Measurements from ENCODE around the gene MFAP2.

MFAP2 gene

DNA sequence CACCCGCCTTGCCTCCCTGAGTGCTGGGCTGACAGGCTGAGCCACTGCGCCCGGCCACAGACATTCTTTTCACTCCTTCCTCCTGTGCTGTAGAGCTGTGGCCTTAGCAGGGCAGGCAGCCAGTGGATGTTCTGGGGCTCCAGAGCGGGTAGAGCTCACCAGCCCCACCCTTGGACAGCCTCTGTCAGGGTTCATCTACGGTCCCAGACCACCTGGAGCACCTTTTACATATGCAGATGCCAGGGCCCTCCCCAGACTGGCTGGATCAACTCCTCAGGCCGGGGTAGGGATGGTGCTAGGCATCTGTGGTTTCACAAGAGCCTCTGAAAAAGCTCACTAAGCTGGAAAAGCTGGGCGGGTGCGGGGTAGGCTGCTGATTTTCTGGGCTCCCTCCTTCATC is 26.7 kb upstream of the MFAP2 start:
- no peaks in the 10 kb centered on the region for H3K9me3 ChIP-seq (ENCODE audit: control insufficient read depth, insufficient read depth, low read length)
- no peaks in the 10 kb centered on the region for H3K27me3 ChIP-seq (ENCODE audit: control insufficient read depth, insufficient read depth, low read length)
- H3K9ac ChIP-seq (ENCODE audit: low read depth, low read length): no peak overlapping the region
- no peak overlapping the region for H3K4me3 ChIP-seq (ENCODE audit: low read depth, low read length)
- H3K27ac ChIP-seq (ENCODE audit: low read depth, low read length): no peak overlapping the region
- peaks cover 30% of the 10 kb centered on the region for H3K36me3 ChIP-seq (ENCODE audit: control insufficient read depth, insufficient read depth, low read length)
- H3K4me1 ChIP-seq (ENCODE audit: control insufficient read depth, insufficient read depth, low read length): peaks cover 20% of the 10 kb centered on the region

DNA sequence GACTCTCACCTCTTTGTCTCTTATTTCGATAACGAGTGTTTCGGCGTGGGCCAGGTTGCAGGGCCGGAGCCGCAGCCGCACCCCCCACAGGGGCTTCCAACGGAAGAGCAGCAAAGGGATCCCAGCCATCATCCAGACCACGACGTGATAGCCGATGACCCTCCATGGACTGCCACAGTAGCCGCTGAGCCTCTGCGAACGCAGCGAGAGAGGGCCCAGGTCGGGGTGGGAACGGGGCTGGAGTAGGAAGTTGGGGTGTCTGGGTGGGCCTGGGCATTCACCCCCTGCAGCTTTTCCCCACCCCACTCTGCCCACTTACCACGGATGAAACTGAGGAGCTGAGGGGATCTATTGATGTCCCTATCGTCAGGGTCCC is 24.9 kb upstream of the MFAP2 start:
- Histone ChIP-seq H3K4me3 (ENCODE audit: low read depth, low read length) (no peak overlapping the region), H3K36me3 (ENCODE audit: control insufficient read depth, insufficient read depth, low read length) (peaks cover 39% of the 10 kb centered on the region), H3K9ac (ENCODE audit: low read depth, low read length) (no peak overlapping the region), H3K9me3 (ENCODE audit: control insufficient read depth, insufficient read depth, low read length) (no peaks in the 10 kb centered on the region), H3K27me3 (ENCODE audit: control insufficient read depth, insufficient read depth, low read length) (no peaks in the 10 kb centered on the region), H3K27ac (ENCODE audit: low read depth, low read length) (no peak overlapping the region), H3K4me1 (ENCODE audit: control insufficient read depth, insufficient read depth, low read length) (peaks cover 9% of the 10 kb centered on the region)

DNA sequence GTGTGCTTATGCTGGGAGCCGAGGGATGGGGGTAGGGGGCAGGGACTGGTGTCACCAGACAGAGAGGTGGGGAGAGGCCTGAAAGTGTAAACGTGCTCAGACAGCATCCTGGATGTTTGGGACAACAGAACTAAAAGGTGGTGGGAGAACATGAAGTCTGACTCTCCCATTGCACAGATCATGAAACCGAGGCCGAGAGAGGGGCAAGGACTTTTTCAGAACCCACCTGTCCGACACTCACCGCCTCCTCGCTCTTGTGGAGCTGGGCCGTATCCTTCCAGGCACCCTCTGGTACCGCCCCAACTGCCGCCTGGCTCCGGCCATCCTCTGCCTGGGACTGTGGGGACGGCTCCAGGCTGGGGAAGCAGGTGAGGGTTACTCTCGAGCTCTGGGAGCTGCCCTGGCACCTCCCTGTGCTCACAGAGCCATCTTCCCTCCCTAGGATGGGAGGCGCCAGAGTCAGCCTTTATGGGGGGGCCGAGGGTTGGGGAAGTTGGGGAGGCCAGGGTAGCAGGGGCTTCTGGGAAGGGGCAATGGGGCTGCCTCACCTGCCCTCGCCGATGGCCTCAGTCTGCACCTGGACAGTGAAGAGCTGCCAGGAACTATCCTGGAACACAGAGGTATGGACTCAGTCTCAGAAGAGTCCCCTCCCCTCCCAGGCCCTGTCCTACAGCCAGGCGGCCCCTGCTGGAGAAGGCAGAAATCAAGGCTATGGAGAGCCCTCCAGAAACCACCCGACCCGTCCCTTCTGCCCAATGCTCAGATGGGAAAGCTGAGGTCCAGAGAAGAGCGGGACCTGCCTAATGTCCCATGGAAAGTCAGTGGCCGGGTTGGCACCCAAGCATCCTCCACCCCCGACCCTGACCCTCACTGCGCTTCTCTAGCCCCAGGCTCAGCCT is 24.3 kb upstream of the MFAP2 start:
- Histone ChIP-seq H3K27me3 (ENCODE audit: control insufficient read depth, insufficient read depth, low read length) (no peaks in the 10 kb centered on the region), H3K9me3 (ENCODE audit: control insufficient read depth, insufficient read depth, low read length) (no peaks in the 10 kb centered on the region), H3K36me3 (ENCODE audit: control insufficient read depth, insufficient read depth, low read length) (peaks cover 39% of the 10 kb centered on the region)

DNA sequence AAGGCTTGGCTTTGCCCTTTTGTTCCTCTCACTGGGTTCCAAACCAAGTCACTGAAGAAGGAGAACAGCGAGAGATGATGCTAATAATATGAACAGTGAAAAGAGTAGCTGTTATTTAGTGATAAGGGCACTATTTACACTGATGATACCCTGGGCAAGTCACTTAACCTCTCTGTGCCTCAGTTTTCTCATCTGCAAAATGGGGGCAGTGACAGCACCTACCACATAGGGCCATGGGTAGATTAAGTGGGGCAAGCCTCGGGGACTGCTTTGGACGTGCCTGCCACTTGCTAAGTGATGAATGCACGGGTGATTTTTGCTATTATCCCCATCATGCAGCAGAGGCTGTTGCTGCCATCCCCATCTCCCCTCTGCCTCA is 22.1 kb upstream of the MFAP2 start:
- peaks cover 49% of the 10 kb centered on the region for H3K36me3 ChIP-seq (ENCODE audit: control insufficient read depth, insufficient read depth, low read length)
- no peak overlapping the region for H3K27ac ChIP-seq (ENCODE audit: low read depth, low read length)
- H3K9ac ChIP-seq (ENCODE audit: low read depth, low read length): no peak overlapping the region
- no peaks in the 10 kb centered on the region for H3K27me3 ChIP-seq (ENCODE audit: control insufficient read depth, insufficient read depth, low read length)
- no peak overlapping the region for H3K4me3 ChIP-seq (ENCODE audit: low read depth, low read length)
- H3K4me1 ChIP-seq (ENCODE audit: control insufficient read depth, insufficient read depth, low read length): peaks cover 4% of the 10 kb centered on the region; the same call in 1 of the 2 replicates
- H3K9me3 ChIP-seq (ENCODE audit: control insufficient read depth, insufficient read depth, low read length): no peaks in the 10 kb centered on the region

More for the DNA sequence above, 24.3 kb upstream of the MFAP2 start:
- Histone ChIP-seq H3K9ac (ENCODE audit: low read depth, low read length) (no peak overlapping the region), H3K27ac (ENCODE audit: low read depth, low read length) (no peak overlapping the region), H3K4me3 (ENCODE audit: low read depth, low read length) (no peak overlapping the region), H3K4me1 (ENCODE audit: control insufficient read depth, insufficient read depth, low read length) (peaks cover 7% of the 10 kb centered on the region)

DNA sequence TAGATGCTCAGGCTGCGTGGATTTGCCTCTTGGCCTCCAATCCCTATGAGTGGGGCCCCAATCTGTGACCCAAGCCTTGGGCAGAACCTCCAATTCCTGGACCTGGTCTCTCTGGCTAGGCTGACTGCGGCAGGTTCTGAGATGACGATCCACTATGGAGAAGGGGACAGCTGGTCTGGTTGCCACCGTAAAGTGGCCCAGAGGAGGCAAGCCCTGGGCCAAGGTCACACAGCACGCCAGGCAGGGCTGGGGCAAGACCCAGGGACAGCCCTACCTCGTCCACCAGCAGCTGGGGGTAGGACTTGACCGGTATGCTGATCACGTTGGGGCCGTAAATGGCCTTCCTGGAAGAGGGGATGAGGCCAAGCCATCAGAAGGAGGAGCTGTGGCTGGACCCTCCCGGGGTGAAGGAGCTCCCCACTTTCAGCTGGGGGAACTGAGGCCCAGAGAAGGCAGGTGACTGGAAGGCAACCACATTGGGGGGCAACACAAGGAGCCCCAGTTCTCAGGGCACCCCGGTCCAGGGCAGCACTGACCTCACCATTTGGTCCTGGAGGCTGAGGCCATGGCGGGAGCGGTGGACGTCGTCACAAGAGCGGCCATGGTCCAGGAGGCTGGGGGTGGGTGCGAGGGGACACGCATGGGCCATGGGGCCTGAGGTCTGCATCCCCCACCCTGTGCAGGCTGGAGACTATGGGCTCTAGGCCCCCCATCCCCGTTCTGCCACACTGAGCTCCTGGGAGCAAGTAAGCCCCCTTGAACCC is 21.5 kb upstream of the MFAP2 start:
- H3K36me3 ChIP-seq (ENCODE audit: control insufficient read depth, insufficient read depth, low read length): peaks cover 54% of the 10 kb centered on the region
- no peaks in the 10 kb centered on the region for H3K27me3 ChIP-seq (ENCODE audit: control insufficient read depth, insufficient read depth, low read length)
- no peak overlapping the region for H3K4me3 ChIP-seq (ENCODE audit: low read depth, low read length)
- no peak overlapping the region for H3K9ac ChIP-seq (ENCODE audit: low read depth, low read length)
- peaks cover under 1% of the 10 kb centered on the region; the same call in 1 of the 2 replicates for H3K4me1 ChIP-seq (ENCODE audit: control insufficient read depth, insufficient read depth, low read length)
- H3K9me3 ChIP-seq (ENCODE audit: control insufficient read depth, insufficient read depth, low read length): no peaks in the 10 kb centered on the region
- no peak overlapping the region for H3K27ac ChIP-seq (ENCODE audit: low read depth, low read length)

DNA sequence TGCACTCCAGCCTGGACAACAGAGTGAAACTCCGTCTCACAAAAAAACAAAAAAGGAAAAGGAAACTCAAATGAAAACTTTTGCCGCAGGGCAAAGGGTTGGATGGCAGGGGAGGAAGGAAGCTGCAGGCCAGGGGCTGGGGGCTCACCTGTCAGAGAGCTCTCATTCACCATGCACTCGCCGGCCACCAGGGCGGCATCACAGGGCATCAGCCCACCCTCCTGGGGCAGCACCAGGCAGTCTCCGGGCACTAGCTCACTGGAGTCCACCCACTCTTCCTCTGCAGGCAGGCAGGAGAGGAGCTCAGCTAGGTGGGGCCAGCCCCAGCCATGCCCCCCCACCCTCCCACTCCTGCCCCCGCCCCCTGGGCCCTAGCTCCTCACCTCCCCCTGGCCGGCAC is 19.4 kb upstream of the MFAP2 start:
- H3K27ac ChIP-seq (ENCODE audit: low read depth, low read length): no peak overlapping the region
- H3K9me3 ChIP-seq (ENCODE audit: control insufficient read depth, insufficient read depth, low read length): no peaks in the 10 kb centered on the region
- no peak overlapping the region for H3K9ac ChIP-seq (ENCODE audit: low read depth, low read length)
- peaks cover 59% of the 10 kb centered on the region for H3K36me3 ChIP-seq (ENCODE audit: control insufficient read depth, insufficient read depth, low read length)
- H3K27me3 ChIP-seq (ENCODE audit: control insufficient read depth, insufficient read depth, low read length): no peaks in the 10 kb centered on the region
- H3K4me1 ChIP-seq (ENCODE audit: control insufficient read depth, insufficient read depth, low read length): no peaks in the 10 kb centered on the region
- no peak overlapping the region for H3K4me3 ChIP-seq (ENCODE audit: low read depth, low read length)

DNA sequence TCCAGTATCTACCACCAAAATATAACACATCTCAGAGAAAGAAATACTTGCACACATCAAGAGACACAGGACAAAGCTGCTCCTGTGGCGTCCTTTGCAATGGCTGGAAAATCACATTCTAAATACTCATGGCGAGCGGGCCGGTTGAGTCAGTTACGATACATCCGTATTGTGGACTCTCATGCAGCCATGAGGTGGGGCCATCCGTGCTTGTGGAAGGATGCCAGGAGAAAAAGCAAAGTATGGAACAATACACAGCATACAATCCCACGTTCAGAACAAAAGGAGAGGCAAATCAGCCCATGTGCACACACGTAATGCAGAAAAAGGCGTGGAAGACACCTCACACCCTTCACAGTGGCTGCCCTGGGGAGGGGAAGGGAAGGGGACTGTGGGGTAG is 18.2 kb upstream of the MFAP2 start:
- no peaks in the 10 kb centered on the region for H3K27me3 ChIP-seq (ENCODE audit: control insufficient read depth, insufficient read depth, low read length)
- H3K27ac ChIP-seq (ENCODE audit: low read depth, low read length): no peak overlapping the region
- H3K9me3 ChIP-seq (ENCODE audit: control insufficient read depth, insufficient read depth, low read length): no peaks in the 10 kb centered on the region
- no peaks in the 10 kb centered on the region for H3K4me1 ChIP-seq (ENCODE audit: control insufficient read depth, insufficient read depth, low read length)
- no peak overlapping the region for H3K4me3 ChIP-seq (ENCODE audit: low read depth, low read length)
- peaks cover 48% of the 10 kb centered on the region for H3K36me3 ChIP-seq (ENCODE audit: control insufficient read depth, insufficient read depth, low read length)
- H3K9ac ChIP-seq (ENCODE audit: low read depth, low read length): no peak overlapping the region

DNA sequence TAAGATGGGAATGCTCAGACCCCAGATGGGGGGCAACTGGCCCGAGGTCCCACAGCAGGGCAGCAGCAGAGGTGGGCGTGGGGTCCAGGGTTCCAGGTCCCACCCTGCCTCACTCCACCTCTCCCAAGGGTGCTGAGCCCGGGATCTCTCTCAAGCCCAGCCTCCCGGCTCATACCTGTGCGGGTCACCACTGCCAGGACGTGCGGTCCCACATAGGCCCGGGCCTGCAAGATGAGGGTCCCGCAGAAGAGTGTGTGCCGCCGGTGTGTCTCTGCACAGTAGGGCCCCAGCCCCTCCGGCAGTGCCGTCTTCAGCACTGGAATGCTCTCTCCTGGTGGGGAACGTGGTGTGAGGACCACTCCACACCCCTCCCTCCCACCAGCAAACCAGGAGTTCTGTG is 16.4 kb upstream of the MFAP2 start:
- Histone ChIP-seq H3K4me3 (ENCODE audit: low read depth, low read length) (no peak overlapping the region), H3K36me3 (ENCODE audit: control insufficient read depth, insufficient read depth, low read length) (peaks cover 33% of the 10 kb centered on the region), H3K9me3 (ENCODE audit: control insufficient read depth, insufficient read depth, low read length) (no peaks in the 10 kb centered on the region), H3K27me3 (ENCODE audit: control insufficient read depth, insufficient read depth, low read length) (no peaks in the 10 kb centered on the region), H3K27ac (ENCODE audit: low read depth, low read length) (no peak overlapping the region), H3K9ac (ENCODE audit: low read depth, low read length) (no peak overlapping the region), H3K4me1 (ENCODE audit: control insufficient read depth, insufficient read depth, low read length) (no peaks in the 10 kb centered on the region)

DNA sequence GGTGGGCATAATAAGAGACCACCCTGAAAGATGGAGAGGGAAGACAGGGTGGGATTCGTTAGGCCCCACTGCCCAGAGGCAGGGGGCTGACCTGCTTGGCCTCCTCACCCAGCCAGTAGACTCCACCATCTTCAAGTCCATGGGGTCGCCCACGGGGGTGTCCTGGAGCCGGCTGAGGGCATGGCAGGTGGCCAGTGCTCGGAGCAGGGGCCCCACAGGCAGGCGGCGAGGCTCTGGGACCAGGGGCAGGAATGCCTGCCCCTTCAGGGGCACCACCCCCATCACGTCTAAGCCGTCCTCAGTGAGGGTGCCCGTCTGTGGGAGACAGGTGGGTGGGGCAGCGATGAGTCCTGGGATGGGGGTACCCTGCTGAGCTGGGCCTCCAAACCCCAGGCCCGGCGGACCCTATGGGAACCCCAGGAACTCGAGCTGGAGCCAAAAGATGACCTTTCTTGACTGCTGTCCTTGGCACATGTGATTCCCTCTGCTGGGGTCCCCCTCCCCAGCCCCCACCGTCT is 13.2 kb upstream of the MFAP2 start:
- peaks cover 34% of the 10 kb centered on the region for H3K36me3 ChIP-seq (ENCODE audit: control insufficient read depth, insufficient read depth, low read length)
- H3K27me3 ChIP-seq (ENCODE audit: control insufficient read depth, insufficient read depth, low read length): no peaks in the 10 kb centered on the region
- H3K4me3 ChIP-seq (ENCODE audit: low read depth, low read length): no peak overlapping the region
- no peak overlapping the region for H3K9ac ChIP-seq (ENCODE audit: low read depth, low read length)
- H3K27ac ChIP-seq (ENCODE audit: low read depth, low read length): no peak overlapping the region
- no peaks in the 10 kb centered on the region for H3K9me3 ChIP-seq (ENCODE audit: control insufficient read depth, insufficient read depth, low read length)
- H3K4me1 ChIP-seq (ENCODE audit: control insufficient read depth, insufficient read depth, low read length): no peaks in the 10 kb centered on the region

DNA sequence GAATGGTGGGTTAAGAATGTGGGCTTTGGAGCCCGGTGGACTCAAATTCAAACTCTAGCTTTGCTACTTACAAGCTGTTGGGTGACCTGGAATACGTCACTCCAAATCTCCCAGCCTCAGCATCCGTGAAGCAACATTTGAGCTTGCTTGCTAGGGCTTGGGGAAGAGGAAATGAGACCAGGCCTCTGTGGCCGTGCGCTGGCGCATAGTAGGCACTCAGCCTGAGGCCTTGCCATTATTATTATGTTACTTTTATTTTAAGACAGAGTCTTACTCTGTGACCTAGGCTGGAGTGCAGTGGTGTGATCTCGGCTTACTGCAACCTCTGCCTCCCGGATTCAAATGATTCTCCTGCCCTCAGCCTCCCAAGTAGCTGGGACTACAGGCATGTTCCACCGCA is 12.3 kb upstream of the MFAP2 start:
- no peaks in the 10 kb centered on the region for H3K9me3 ChIP-seq (ENCODE audit: control insufficient read depth, insufficient read depth, low read length)
- H3K27ac ChIP-seq (ENCODE audit: low read depth, low read length): no peak overlapping the region
- H3K36me3 ChIP-seq (ENCODE audit: control insufficient read depth, insufficient read depth, low read length): peaks cover 36% of the 10 kb centered on the region
- H3K4me3 ChIP-seq (ENCODE audit: low read depth, low read length): no peak overlapping the region
- no peaks in the 10 kb centered on the region for H3K4me1 ChIP-seq (ENCODE audit: control insufficient read depth, insufficient read depth, low read length)
- no peak overlapping the region for H3K9ac ChIP-seq (ENCODE audit: low read depth, low read length)
- H3K27me3 ChIP-seq (ENCODE audit: control insufficient read depth, insufficient read depth, low read length): no peaks in the 10 kb centered on the region

DNA sequence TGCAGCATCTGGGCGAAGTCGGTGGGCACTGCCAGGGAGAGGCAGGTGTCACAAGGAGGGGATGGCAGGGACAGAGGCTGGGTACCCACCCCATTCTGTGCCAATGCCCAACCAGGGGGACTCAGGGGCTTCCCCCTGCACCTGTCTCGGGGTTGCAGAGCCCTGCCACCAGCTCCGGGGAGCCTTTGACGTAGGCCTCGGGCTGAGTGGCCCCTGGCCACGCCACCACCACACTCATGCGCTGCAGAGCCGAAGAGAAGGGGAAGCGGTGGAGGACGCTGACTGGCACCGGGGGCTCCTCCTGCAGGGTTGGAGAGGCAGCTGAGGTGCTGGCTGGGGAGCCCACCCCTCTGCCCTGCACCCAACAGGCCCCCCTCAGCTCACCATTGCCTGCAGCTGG is 11.7 kb upstream of the MFAP2 start:
- no peaks in the 10 kb centered on the region for H3K9me3 ChIP-seq (ENCODE audit: control insufficient read depth, insufficient read depth, low read length)
- H3K27ac ChIP-seq (ENCODE audit: low read depth, low read length): no peak overlapping the region
- no peaks in the 10 kb centered on the region for H3K4me1 ChIP-seq (ENCODE audit: control insufficient read depth, insufficient read depth, low read length)
- H3K36me3 ChIP-seq (ENCODE audit: control insufficient read depth, insufficient read depth, low read length): peaks cover 32% of the 10 kb centered on the region
- H3K9ac ChIP-seq (ENCODE audit: low read depth, low read length): no peak overlapping the region
- H3K4me3 ChIP-seq (ENCODE audit: low read depth, low read length): no peak overlapping the region
- H3K27me3 ChIP-seq (ENCODE audit: control insufficient read depth, insufficient read depth, low read length): no peaks in the 10 kb centered on the region
